GM21723 (cell line): Measurements from ENCODE around the gene EML4.
"Not testable (repeated sequence)": the region's sequence is repeated elsewhere in the genome, so short reads cannot be mapped to it uniquely, and the experiment has no call there.

Source experiments
- ATAC-seq: cut with Tn5 transposase; IDR thresholded peaks from one replicate; pipeline ENCODE4 v1.9.1; 2021; ENCODE audit warnings: mild to moderate bottlenecking, moderate library complexity; ENCODE audit not compliant: unreplicated experiment

The EML4 gene

GRCh38 chr2:42171396-42171980, 2.3 kb downstream of the EML4 start:
- peak; percentile 33 for ATAC-seq

- no peak for ATAC-seq
These were observed 2.9 kb downstream of the EML4 start for GRCh38 chr2:42172020-42172419.

GRCh38 chr2:42172566-42172965, 3.4 kb downstream of the EML4 start:
- no peak for ATAC-seq

- ATAC-seq: not testable (repeated sequence)
These were observed 4.3 kb downstream of the EML4 start for GRCh38 chr2:42173467-42173866.

- no peak for ATAC-seq
These were observed 8.0 kb downstream of the EML4 start for GRCh38 chr2:42176992-42177738.

GRCh38 chr2:42178335-42178734, 9.2 kb downstream of the EML4 start:
- no peak for ATAC-seq

- no peak for ATAC-seq
These were observed 11.1 kb downstream of the EML4 start for GRCh38 chr2:42180300-42180699.

GRCh38 chr2:42182654-42183308, 13.6 kb downstream of the EML4 start:
- no peak for ATAC-seq

GRCh38 chr2:42183775-42184174, 14.6 kb downstream of the EML4 start:
- no peak for ATAC-seq

GRCh38 chr2:42184346-42184745, 15.2 kb downstream of the EML4 start:
- no peak for ATAC-seq

- no peak for ATAC-seq
These were observed 16.2 kb downstream of the EML4 start for GRCh38 chr2:42185220-42185921.

- ATAC-seq: no peak
These were observed 17.2 kb downstream of the EML4 start for GRCh38 chr2:42186366-42186765.

GRCh38 chr2:42186945-42187632, 17.9 kb downstream of the EML4 start:
- ATAC-seq: no peak

GRCh38 chr2:42187886-42188285, 18.7 kb downstream of the EML4 start:
- no peak for ATAC-seq

- ATAC-seq: no peak
These were observed 20.0 kb downstream of the EML4 start for GRCh38 chr2:42189235-42189566.

GRCh38 chr2:42190191-42190590, 21.0 kb downstream of the EML4 start:
- no peak for ATAC-seq

GRCh38 chr2:42191285-42192009, 22.3 kb downstream of the EML4 start:
- ATAC-seq: no peak

- ATAC-seq: no peak
These were observed 22.8 kb downstream of the EML4 start for GRCh38 chr2:42192010-42192373.

GRCh38 chr2:42192652-42193566, 23.8 kb downstream of the EML4 start:
- peak; percentile 79 for ATAC-seq
